ENCODE results near the gene CNOT6.

DNA sequence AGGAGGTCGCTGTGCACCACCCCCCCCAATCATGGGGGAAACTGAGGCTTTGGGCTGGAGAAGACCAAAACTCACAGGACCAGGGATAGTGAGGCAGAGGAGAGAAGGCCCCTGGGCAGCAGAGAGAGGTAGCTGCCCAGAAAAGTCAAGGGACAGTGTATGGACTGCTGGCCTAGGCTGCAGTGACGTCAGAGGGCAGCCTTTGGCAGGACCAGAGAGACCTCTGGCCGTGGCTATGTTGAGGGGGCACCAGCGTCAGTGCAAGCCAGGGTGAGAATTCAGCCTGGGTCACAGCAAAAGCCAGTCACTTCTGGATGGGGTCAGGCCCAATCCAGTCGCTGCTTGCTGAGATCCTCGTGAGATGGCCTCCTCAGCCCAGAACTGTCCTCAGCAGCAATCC is 128.7 kb downstream of the CNOT6 start:
- no peak for TF ChIP-seq CTCF (IDR thresholded peaks at IDR 0.05)
- TF ChIP-seq POLR2A (IDR thresholded peaks at IDR 0.05) = no peak

Data from prostate gland (tissue), 2 donors.